Measurements from ENCODE around the gene SARNP. TPM values are rescaled to one million over a fixed set of nuclear protein-coding genes. Genes with fewer than 3 reads are reported as not detected.
"Not testable (repeated sequence)": the region's sequence is repeated elsewhere in the genome, so short reads cannot be mapped to it uniquely, and the experiment has no call there.

The SARNP gene
- 64.9 TPM for polyA plus RNA-seq (ENCODE audit: insufficient read length)

DNA sequence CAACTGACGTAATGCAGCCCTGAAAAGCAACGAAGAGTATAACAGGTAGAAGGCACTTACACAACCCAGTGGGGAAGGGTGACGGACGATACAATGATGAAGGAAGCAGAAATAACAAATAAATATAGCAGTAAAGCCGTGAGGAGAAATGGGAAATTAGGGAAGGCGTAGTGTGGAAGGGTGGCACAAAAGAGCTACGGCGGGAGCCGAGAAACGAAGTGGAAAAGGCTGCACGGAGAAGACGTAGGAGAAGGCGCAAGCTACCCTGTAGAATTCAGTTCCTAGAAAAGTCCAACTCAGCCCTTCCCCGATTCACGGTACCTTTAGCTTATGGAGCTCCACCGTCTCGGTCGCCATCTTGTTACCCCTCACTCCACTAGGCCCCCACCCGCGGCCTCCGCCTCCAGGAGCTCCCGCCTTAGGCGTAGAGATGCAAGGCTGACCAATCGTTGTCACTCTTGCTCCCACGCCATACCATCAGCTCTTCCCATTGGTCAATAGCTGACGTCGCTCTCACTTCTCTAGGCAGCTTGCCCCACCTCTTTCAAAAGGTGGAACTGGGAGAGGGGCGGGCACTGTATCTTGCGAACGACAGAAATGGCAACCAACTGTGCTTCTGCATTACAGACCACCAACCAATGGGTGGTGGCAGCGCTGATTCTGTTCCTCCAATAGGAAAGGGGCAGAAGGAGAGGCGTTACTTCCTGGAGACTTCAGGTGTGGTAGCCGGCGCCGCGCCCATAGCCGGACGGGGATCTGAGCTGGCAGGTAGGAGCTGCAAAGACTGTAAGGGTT, at the start of gene SARNP, which contains the start of gene ORMDL2:
Gene SARNP, minus strand, starts transcription at position 380 of the 795 bp plus-strand sequence. Its CDS starts 23 bp downstream, at position 357.
Gene ORMDL2, plus strand, starts transcription at position 697 of the 795 bp plus-strand sequence. CDS start 959 bp downstream, outside the sequence.
- peak; percentile 99 for DNase-seq

- DNase-seq = not testable (repeated sequence)
Measured at GRCh38 chr12:55866454-55867004, 49.0 kb upstream of the SARNP start.

GRCh38 chr12:55865327-55865726, 47.8 kb upstream of the SARNP start:
- DNase-seq = no peak

DNA sequence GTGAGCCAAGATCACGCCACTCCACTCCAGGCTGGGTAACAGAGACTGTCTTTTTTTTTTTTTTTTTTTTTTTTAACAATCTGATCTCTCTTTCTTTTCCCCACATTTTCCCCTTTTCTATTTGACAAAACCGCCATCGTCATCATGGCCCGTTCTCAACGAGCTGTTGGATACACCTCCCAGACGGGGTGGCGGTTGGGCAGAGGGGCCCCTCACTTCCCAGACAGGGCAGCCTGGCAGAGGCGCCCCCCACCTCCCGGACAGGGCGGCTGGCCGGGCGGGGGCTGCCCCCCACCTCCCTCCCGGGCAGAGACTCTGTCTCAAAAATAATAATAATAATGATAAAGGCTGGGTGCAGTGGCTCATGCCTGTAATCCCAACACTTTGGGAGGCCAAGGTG, 45.4 kb upstream of the SARNP start:
- not testable (repeated sequence) for DNase-seq

- DNase-seq = no peak
Measured at GRCh38 chr12:55862286-55862685, 44.8 kb upstream of the SARNP start.

GRCh38 chr12:55861871-55862270, 44.3 kb upstream of the SARNP start:
- no peak for DNase-seq

- DNase-seq = no peak
Measured at GRCh38 chr12:55861396-55861795, 43.9 kb upstream of the SARNP start.

- DNase-seq = no peak
Measured at GRCh38 chr12:55852740-55853139, 35.2 kb upstream of the SARNP start.

- no peak for DNase-seq
Measured at GRCh38 chr12:55850893-55851292, 33.4 kb upstream of the SARNP start.

- DNase-seq = no peak
Measured at GRCh38 chr12:55850401-55850800, 32.9 kb upstream of the SARNP start.

DNA sequence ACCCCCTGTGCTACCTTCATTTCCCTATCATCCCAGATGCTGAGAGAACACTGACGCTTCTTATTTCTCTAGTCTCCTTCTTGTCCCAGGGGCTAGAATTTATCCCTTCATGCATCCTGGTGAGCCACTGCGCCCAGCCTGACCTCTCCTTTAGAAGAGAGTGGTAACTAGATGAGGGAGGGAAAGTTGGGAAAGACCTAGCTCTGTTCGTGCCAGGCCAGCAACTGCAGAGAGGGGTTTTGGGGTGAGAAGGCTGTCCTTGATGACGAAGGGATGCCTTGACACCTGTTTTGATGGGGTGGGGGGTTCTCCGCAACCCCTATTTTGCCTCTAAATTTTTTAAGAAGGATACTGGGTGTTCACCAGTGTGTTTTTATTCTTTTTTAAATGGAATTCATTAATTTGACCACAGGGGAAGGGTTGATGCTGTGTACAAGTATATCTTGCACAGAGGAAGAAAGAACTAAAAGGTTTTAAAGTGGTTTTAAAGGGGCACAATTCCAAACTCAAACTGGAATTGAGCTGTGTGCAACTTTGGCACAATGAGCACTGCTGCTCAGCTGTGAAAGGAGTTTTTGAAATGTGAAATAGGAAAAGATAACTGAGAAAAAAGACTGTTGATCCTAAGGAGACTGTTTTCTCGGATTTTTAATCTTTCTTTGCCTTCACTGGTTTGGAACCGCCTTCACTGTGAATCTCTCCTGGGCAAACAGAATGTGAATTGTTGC, 32.3 kb upstream of the SARNP start:
- DNase-seq = no peak

DNA sequence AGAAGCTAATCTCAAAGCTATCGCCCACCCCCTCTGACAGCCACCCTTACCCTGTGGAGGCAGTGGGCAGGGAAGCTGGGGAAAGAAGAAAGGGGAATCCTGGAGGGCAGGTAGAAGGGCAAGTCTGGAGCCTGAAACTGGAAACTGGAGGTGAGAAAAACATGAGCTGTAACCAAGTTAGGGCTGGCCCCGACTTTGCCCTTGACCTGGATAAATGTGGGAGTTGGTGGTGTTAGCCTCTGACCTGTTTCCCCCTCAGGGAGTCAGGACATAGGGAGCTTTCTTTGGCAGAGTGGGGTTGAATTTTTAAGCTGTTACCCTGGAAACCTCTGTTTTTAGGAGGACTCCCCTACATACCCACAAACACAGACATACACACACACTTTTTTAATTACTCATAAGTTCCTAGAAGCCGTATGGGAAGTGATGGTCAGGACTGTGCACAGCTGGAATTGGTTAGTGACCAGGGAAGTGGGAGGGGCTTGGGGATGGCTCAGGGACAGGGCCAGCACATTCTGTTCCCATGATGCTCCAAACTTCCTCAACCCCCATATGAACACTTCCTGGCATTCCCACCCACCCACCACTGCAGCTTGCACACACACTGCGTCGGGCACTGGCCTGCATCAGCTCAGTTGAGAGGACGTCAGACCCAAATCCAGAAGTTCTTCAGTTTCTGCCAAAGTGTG, 30.2 kb upstream of the SARNP start:
- DNase-seq = peak; percentile 93

DNA sequence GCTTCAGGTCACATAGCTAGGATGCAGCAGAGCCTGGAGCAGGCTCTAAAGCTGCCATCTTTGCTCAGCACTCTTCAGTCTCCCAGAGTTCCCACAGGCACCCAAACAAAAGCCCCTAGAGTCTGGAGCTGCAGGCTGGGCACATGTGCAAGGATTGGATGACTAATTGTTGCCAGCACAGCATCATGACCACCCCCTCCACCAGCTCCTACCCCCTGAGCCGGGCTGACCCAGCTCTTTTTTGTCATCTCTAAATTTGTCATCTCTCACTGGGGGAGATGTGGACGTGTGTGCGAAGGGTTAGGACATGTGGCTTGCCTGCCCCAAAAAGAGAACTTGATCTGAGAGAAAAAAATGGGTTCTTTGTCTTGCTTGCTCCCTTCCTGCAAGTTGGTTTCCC, 29.5 kb upstream of the SARNP start:
- no peak for DNase-seq

DNA sequence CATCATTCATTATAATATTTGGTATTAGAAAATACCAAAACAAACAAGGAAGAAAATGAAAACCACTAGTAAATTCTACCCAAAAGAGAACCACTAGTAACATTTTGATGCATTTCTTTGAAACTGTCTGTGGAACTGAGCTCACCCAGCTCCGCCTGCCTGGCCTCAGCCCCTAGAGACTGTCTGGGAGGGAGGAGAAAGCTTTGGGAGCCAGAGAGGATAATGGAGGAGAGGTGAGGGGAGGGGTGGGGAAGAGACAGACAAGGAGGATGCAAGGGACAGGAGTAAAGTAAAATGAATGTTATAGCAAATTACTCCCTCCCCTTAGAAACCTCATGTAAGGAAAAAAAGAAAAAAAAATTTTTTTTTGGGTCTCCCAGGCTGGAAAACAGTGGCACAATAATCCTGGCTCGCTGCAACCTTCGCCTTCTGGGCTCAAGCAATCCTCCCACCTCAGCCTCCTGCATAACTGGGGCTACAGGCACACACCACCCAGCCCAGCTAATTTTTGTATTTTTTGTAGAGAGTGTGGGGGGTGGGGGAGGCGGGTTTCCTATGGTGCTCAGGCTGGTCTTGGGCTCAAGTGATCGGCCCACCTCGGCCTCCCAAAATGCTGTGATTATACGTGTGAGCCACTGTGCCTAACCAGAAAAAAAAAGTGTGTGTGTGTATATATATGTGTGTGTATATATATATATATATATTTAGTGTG, 28.4 kb upstream of the SARNP start:
- DNase-seq = no peak

GRCh38 chr12:55845361-55845760, 27.8 kb upstream of the SARNP start:
- DNase-seq = no peak

DNA sequence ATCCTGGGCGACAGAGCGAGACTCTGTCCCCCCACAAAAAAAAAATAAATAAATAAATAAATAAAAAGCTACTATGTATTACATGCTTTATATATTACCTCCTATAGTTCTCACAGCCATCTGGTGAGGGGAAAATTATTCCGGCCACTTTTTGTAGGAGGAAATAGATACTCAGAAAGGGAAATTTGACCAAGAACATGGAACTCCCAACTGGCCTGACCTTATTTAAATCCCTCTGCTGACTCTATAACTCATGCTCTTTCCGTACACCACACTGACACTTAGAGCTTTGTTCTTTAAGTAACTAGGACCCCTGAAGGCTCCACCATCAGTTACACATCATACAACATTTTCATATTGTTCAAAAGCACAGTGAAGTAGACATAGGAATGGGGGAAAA, 27.4 kb upstream of the SARNP start:
- no peak for DNase-seq

- DNase-seq = no peak
Measured at GRCh38 chr12:55843431-55843830, 25.9 kb upstream of the SARNP start.

DNA sequence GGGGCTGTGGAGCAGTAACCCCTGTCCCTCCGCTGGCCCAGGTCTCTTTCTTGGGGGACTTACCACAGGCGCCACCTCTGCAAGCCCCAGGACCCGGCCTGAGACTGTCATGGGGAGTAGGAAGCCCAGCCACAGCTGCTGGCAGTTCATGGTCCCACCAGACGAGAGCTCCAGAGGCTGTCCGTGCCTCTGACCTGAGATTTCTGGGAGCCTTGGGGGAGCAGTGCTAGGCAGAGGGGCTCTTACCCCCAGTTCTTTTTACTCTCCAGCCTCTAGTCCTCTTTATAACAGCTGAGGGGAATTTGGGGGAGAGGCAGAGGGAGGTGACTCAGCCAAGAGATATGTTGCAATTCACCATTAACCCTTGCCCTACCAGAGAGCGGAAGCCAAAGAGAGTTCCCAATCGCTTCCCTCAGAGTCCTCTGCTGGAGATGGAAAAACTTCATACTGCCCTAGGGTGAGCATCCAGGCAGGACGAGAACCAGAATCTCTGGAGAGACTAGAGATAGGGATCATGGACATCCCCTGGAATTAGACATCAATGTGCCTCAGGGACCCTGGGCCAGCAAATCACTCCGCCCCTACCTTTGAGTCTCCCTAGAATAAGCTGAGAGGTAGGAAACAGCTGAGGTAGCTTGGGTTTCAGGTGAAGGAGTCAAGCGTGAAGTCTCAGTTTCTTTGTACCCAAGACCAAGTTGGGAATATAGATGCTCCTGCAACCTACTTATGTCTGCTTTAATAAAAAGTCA, 25.3 kb upstream of the SARNP start, which contains the start of gene MMP19:
Gene MMP19, minus strand, starts transcription at position 256 of the 749 bp plus-strand sequence. Its CDS starts 106 bp downstream, at position 150.
- no peak for DNase-seq

- no peak for DNase-seq
Measured at GRCh38 chr12:55840581-55841351, 23.2 kb upstream of the SARNP start.
